Dedifferentiated amniotic fluid mesenchymal stem cell (primary cell): ENCODE measurements around the gene CHMP6.

Experiments used
- DNase-seq: peaks from one replicate; pipeline ENCODE4 v3.0.0-alpha.2; 2016; ENCODE audit errors: extremely low spot score

CHMP6 gene

DNA sequence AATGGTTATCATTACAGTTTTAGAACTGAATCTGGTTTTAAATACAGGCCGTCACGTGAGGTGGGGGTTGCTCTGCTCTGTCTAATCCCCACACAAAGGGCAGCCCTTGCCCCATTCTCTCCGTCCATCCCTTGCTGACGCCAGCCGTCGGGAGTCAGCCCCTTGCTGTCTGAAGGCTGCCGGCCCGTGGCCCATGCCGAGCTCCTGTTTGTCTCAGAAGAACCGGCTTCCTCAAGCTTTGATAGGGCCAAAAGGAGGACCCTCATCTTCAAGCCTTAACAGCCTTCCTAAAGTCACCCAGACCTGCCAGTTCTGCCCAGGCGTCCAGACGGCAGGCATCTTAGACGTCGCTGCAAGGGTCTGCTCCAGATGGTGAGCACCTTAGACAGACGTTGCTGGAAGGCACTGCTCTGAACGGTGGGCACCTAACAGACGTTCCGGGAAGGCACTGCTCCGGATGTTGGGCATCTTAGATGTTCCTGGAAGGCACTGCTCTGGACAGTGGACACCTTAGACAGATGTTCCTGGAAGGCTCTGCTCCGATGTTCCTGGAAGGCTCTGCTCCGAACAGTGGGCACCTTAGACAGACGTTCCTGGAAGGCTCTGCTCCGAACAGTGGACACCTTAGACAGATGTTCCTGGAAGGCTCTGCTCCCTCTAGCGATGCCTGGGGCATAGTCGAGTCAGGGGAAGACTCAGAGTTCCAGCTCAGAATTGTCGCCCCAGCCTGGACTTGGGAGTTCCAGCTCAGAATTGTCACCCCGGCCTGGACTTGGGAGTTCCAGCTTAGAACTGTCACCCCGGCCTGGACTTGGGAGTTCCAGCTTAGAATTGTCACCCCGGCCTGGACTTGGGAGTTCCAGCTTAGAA, 35.1 kb upstream of the CHMP6 start:
- no peak for DNase-seq

DNA sequence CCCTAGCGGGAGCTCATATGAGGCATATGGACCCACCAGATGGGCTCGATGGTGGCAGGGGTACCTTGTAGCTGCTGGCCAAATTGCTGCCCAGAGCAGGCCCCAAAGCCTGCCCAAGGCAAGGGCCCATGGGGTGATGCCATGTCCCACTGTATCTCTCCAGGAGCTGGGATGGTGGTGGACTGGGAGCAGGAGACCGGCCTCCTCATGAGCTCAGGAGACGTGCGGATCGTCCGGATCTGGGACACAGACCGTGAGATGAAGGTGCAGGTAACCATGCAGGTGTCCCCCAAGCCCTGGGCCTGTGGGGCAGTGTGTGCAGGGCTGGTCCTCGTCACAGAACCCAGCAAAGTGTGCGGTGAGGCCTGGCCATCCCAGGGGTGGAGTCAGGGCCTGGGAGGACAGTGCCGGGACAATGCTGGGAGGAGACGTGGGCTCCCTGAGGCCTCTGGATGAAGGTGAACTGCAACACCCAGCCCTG, 34.1 kb upstream of the CHMP6 start:
- no peak for DNase-seq

- DNase-seq, result peak; percentile 89
These were observed 32.2 kb upstream of the CHMP6 start for GRCh38 chr17:80959330-80960036.

- no peak for DNase-seq
These were observed 31.4 kb upstream of the CHMP6 start for GRCh38 chr17:80960037-80960796.

- DNase-seq, result no peak
These were observed 30.7 kb upstream of the CHMP6 start for GRCh38 chr17:80960797-80961452.

- DNase-seq, result no peak
These were observed 29.9 kb upstream of the CHMP6 start for GRCh38 chr17:80961541-80962330.

- DNase-seq, result no peak
These were observed 29.0 kb upstream of the CHMP6 start for GRCh38 chr17:80962356-80963329.

GRCh38 chr17:80963812-80964543, 27.7 kb upstream of the CHMP6 start:
- no peak for DNase-seq

DNA sequence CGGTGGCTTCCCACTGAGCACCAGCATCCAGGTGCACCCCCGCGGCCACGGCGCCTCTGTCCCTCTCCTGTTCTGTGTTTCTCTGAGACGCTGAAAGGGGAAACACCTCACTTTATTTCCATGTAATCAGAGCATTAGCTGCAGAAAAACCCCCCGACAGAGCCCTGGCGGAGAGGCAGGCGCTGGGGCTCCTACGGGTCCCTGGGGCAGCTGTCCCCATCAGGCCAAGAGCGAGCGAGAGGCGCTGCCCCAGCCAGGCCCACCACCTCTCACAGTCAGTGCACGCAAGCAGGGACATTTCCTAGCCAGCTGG, 27.1 kb upstream of the CHMP6 start:
- no peak for DNase-seq

DNA sequence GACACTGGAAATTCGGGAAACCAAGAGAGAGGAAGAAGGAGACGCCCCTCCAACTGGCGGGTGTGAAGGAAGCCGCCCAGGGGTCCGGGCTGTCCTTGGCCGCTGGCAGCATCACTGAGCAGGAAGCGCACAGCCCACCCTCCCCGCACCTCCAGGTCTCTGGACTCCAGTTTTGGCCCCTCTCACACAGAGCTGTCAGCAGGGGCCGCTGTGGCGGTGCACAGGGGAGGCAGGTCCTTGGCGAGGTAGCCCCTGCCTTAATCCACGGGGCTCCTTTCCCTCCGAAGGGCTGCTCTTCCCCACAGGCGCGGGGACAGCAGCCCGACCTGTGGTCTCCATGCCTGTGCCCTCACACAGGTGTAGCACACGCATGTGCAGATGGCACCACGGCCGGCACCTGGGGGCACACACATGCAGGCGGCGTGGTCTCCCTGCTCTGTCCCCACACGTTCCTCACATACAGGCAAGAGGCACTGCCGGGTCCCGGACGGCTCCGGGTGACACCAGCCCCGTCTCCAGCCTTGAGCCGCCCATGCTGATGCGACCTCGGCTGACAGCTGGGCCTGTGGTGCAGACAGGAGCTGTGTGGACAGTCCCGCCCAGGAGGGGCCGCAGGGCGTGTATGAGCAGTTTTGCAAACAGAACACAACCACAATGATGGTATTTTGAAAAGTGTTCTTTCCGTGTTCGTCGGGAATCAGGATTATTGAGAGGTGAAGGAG, 26.6 kb upstream of the CHMP6 start:
- no peak for DNase-seq

DNA sequence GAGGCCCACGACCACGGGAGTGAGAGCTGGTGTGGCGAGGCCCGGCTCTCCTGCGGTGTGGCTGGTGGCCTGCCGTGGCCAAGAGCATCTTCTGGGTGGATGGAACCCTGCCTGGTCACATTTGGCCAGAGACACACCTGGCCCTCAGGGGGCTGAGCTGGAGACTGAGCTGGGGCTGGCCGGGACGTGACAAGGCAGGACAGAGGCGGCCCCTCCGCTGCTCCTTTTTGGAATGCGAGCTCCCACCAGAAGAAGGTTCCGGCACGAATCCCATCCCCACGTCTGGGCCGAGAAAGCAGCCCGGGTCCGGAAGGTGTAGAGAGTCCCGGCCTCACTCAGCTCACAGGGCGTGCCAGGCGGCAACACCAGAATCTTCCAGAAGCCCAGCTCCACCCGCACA, 26.0 kb upstream of the CHMP6 start:
- no peak for DNase-seq

DNA sequence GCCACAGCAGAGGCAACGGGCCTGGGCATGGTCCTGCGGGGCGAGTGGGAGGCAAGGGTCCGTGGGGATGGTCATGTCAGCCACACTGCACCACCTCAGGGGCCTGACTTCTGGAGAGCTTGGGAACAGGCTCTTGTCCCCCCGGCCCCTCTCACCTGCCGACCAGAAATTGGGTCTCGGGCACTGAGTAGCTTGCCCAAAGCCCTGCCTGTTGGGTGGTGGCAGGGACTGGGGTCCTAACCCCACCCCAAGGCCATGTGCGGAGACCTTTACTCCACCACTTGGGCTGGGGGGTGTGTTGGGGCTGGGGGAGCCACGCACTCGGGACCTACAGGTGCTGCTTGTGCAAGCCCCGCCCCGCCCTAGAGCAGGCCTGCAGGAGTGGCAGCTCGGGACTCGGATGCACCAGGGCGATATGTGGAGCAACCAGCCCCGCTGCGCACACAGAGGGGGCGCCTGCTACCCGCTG, 24.2 kb upstream of the CHMP6 start:
- DNase-seq, result no peak

GRCh38 chr17:80968602-80969029, 23.0 kb upstream of the CHMP6 start:
- DNase-seq, result peak; percentile 31

- DNase-seq, result no peak
These were observed 22.5 kb upstream of the CHMP6 start for GRCh38 chr17:80969030-80969673.

- no peak for DNase-seq
These were observed 22.0 kb upstream of the CHMP6 start for GRCh38 chr17:80969674-80970043.

- DNase-seq, result no peak
These were observed 21.4 kb upstream of the CHMP6 start for GRCh38 chr17:80970044-80970761.
